ENCODE results near the gene TP53BP1.

TP53BP1 gene

DNA sequence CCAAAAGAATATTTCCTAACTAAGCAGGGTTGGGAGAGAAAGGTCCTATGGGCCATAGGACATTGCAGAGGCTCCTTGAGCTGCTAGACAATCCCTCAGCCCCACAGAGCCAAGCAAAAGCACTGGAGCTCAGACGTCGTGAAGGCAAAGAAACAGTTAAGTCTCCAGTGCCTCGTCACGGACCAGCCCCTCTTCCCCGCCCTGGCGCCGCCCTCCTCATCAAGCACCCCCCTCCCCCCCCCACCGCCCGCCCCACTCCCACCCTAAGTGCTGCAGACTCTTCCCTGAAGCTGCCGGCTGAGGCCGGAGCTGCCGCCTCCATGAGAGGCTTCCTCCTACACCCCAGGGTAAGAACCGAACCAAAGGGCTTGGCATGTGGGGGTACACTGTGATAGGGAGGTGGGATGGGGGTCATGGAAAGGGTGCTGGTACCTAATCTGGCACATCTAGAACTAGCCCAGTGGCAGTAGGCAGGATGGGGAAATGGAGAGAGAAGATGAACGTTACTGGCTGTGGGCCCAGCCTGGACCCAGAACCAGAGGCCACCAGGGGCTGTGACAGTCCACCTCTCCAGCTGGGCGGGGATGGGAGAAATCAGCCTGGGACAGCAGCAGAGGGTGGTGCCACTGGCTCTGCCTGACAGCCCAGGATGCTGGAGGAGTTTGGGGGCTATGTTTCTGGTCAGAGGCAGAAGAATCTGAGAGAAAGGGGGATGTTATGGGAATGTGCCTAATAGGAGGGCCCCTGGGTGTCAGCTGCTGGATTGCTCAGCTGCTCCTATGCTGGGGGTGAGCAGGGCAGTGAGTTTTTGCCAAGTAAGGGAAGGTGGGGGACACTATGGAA, 24.6 kb upstream of the TP53BP1 start, which contains the start of gene MAP1A:
Gene MAP1A (plus strand): TSS at position 255 of the 843 bp plus-strand sequence. CDS start 3,866 bp downstream, outside the sequence.
- Histone ChIP-seq H3K4me3 (peak within 1 kb of the TSS; percentile 79), H3K27ac (peak within 1 kb of the TSS; percentile 61 to 85)
- TF ChIP-seq, protein P1, sequence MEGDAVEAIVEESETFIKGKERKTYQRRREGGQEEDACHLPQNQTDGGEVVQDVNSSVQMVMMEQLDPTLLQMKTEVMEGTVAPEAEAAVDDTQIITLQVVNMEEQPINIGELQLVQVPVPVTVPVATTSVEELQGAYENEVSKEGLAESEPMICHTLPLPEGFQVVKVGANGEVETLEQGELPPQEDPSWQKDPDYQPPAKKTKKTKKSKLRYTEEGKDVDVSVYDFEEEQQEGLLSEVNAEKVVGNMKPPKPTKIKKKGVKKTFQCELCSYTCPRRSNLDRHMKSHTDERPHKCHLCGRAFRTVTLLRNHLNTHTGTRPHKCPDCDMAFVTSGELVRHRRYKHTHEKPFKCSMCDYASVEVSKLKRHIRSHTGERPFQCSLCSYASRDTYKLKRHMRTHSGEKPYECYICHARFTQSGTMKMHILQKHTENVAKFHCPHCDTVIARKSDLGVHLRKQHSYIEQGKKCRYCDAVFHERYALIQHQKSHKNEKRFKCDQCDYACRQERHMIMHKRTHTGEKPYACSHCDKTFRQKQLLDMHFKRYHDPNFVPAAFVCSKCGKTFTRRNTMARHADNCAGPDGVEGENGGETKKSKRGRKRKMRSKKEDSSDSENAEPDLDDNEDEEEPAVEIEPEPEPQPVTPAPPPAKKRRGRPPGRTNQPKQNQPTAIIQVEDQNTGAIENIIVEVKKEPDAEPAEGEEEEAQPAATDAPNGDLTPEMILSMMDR (IDR thresholded peaks at IDR 0.05) = no peak
- DNase-seq (ENCODE audit: low spot score) = peak; percentile 82

DNA sequence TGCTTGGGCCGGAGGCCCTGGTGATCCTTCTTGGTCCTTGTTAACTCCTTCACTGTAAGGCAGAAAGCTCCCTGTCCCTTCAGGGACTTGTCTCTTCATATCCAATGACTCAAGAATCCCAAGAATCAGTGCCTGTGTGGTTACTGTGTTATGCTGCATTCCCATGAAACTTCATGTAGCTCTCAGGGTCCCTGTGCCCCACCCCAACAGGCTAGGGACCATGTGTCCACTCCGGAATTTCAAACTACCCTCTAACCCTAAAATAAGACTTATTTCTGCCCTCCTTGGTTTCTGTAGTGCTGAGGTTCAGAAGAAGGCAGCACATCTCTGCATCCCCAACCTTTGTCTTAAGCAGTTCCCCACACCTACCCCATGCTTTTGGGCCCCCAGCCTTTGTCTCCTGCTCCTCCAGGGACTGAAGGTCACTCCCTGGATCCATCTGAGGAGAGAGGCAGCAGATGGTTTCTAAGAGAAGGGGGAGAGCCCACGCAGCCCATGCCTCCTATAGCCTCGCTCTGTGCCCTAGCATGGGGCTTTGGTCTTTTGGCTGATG, 23.9 kb upstream of the TP53BP1 start:
- TF ChIP-seq, protein P1 (IDR thresholded peaks at IDR 0.05) = no peak
- peak overlapping the region; percentile 61 to 85 for H3K27ac ChIP-seq
- peak overlapping the region; percentile 79 for H3K4me3 ChIP-seq
- peak; percentile 53 for DNase-seq (ENCODE audit: low spot score)

DNA sequence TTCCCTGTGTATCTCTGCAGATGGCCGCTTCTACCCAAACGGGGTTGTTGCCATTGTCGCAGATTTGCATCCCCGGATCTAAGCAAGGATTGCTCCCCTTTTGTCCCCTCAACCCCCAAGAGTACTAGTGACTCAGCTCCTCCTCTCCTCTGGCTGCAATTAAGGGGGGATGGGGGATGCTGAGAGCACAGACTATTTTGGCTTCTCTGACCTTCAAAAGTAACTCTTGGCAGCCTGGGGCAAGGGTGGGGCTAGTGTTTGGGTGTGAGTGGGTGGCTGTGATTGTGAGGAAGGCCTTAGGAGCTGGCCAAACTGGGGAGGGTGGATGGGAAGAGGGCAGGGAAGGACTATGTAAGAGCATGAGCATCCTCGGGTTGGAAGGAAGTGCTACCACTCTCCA, 23.2 kb upstream of the TP53BP1 start:
- peak overlapping the region; percentile 61 to 85 for H3K27ac ChIP-seq
- peak overlapping the region; percentile 79 for H3K4me3 ChIP-seq
- DNase-seq (ENCODE audit: low spot score) = peak; percentile 80
- TF ChIP-seq, protein P1 (IDR thresholded peaks at IDR 0.05) = no peak

DNA sequence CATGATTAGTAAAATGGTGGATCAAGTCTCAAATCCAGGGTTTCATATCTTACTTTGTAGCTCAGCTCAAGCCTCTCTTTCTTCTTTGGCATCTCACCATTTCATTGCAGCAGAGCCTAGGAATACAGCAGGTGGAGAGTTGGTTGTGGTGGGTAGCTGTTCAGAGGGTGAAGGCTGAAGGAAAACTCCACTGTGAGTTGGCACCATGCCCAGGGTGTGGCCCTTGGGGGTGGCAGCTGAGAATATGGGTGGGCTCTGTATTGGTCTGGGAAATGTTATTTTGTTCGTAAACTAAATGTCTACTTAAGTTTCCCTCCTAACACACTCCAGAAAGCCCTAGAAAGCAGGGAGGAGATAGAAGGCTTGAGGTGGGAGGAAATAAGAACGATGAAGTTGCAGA, 22.8 kb upstream of the TP53BP1 start:
- peak overlapping the region; percentile 61 to 85 for H3K27ac ChIP-seq
- H3K4me3 ChIP-seq = peak overlapping the region; percentile 79
- TF ChIP-seq, protein P1 (IDR thresholded peaks at IDR 0.05) = no peak
- no peak for DNase-seq (ENCODE audit: low spot score)

DNA sequence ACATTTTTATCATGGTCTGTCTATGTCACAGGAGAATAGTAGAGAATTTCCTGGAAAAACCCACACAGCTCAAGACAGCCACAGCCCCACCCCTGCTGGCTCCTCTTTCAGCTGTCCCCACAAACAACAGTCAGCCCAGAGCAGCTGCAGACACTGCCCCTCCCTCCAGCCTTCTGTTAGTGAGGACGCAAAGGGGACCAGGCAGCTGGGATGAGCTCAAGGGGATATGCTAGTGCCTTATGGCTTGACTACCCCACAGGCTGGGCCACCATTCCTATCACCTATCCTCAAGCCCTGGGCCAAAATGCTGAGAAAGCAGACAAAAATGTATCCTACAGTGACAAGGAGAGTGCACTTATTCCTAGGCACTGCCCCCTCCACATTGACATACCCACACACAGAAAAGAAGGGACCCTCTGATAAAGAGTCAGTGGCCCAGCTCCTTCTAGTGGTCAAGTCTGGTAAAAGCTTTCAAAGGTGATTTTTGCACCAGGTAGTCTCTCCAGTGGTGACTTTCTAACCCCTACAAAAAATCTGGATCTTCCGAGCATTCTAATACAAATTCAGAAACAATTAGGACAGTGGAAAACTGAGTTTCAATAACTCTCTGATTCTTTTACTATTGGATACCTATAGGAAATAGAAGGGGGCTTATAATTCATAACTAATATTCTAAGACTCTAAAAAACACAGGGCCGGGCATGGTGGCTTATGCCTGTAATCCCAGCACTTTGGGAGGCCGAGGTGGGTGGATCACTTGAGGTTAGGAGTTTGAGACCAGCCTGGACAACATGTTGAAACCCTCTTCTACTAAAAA, 21.5 kb upstream of the TP53BP1 start:
- H3K4me3 ChIP-seq = no peak overlapping the region
- DNase-seq (ENCODE audit: low spot score) = peak; percentile 73
- TF ChIP-seq, protein P1 (IDR thresholded peaks at IDR 0.05) = no peak
- H3K27ac ChIP-seq = peak overlapping the region in 1 of 2 donors; percentile 55

DNA sequence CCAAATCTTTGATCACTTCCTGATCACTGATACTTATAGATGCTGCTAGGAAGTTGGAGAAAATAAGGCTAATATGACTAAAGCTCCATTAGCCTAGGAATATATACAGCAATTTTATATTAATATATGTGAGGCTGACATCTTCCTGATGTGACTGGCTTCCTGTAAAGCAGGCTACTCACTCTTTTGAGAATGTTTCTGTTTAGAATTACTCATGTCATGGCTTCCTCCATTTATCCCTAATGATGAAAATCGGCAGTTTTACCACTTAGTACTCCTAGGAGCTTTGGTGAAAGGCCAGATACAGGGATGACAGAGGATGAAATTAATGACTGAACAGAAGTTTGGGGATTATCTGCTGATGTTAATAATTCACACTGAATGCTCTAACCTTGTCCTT, 20.6 kb upstream of the TP53BP1 start:
- H3K27ac ChIP-seq = peak overlapping the region in 1 of 2 donors; percentile 55
- TF ChIP-seq, protein P1 (IDR thresholded peaks at IDR 0.05) = no peak
- no peak overlapping the region for H3K4me3 ChIP-seq
- DNase-seq (ENCODE audit: low spot score) = no peak
